ENCODE measurements around the gene KLHL10. TPM values are rescaled to one million over a fixed set of nuclear protein-coding genes. Genes with fewer than 3 reads are reported as not detected.

KLHL10 gene
- total and polyA plus RNA-seq, 2 of the 13 experiments (the other 11 are each of a cell fraction or from before 2014, with no cell fraction given), result 0.04 to 0.08 TPM

GRCh38 chr17:41811549-41812380 is 25.9 kb upstream of the KLHL10 start, which contains the start of gene P3H4 (continued):
- TF ChIP-seq ZNF281 (CRISPR knock-in tag; IDR thresholded peaks at IDR 0.05; ENCODE audit: borderline replicate concordance) (no peak), ZNF784 (CRISPR knock-in tag; IDR thresholded peaks at IDR 0.05; ENCODE audit: borderline replicate concordance) (peak; percentile 96), ZNF3 (CRISPR knock-in tag; IDR thresholded peaks at IDR 0.05) (no peak), ZNF180 (CRISPR knock-in tag; IDR thresholded peaks at IDR 0.05; ENCODE audit: borderline replicate concordance, low read depth) (0 out of 2 replicates have a peak, but pooled peaks have one; percentile 42), ZNF292 (CRISPR knock-in tag; IDR thresholded peaks at IDR 0.05; ENCODE audit: borderline replicate concordance, low read depth) (no peak; the same call in 1 of the 2 replicates), YEATS4 (CRISPR knock-in tag; IDR thresholded peaks at IDR 0.05; ENCODE audit: borderline replicate concordance) (peak; percentile 98), ATRX (CRISPR knock-in tag; IDR thresholded peaks at IDR 0.05; ENCODE audit: borderline replicate concordance) (no peak), ZBTB10 (CRISPR knock-in tag; IDR thresholded peaks at IDR 0.05; ENCODE audit: borderline replicate concordance) (peak; percentile 57; the same call in 1 of the 2 replicates), HDAC6 (IDR thresholded peaks at IDR 0.05; ENCODE audit: low read depth, low read length) (no peak), GPN1 (CRISPR knock-in tag; IDR thresholded peaks at IDR 0.05; ENCODE audit: borderline replicate concordance) (no peak), ZEB1 (IDR thresholded peaks at IDR 0.05; ENCODE audit: insufficient replicate concordance, low read depth) (no peak), ZKSCAN5 (CRISPR knock-in tag; IDR thresholded peaks at IDR 0.05) (0 out of 2 replicates have a peak, but pooled peaks have one; percentile 30), ZNF619 (CRISPR knock-in tag; IDR thresholded peaks at IDR 0.05) (no peak), KMT2A (CRISPR knock-in tag; IDR thresholded peaks at IDR 0.05) (peak; percentile 60; the same call in 1 of the 2 replicates), ZNF264 (CRISPR knock-in tag; IDR thresholded peaks at IDR 0.05) (peak; percentile 78), PHF8 (CRISPR knock-in tag; IDR thresholded peaks at IDR 0.05) (peak; percentile 78), TEAD3 (CRISPR knock-in tag; optimal IDR thresholded peaks at IDR 0.05; ENCODE audit: borderline replicate concordance) (no peak), ZBTB14 (CRISPR knock-in tag; IDR thresholded peaks at IDR 0.05) (peak; percentile 89), NCOA2 (CRISPR knock-in tag; IDR thresholded peaks at IDR 0.05) (no peak), SSRP1 (CRISPR knock-in tag; IDR thresholded peaks at IDR 0.05) (no peak)
